Measurements from ENCODE around the gene GART. TPM values are rescaled to one million over a fixed set of nuclear protein-coding genes. Genes with fewer than 3 reads are reported as not detected.

The GART gene
- total RNA-seq, 2 experiments from 2014 or later: 104 to 198 TPM

GRCh38 chr21:33458861-33459260 lies 83.1 kb downstream of the GART start:
- Histone ChIP-seq H3K4me2 (ENCODE audit: low read length) (no peak overlapping the region), H4K20me1 (ENCODE audit: insufficient read depth, low read length) (no peaks in the 10 kb centered on the region), H3K9me2 (ENCODE audit: insufficient read depth, low read length) (no peaks in the 10 kb centered on the region), H3K4me3 (ENCODE audit: low read depth, low read length, poor library complexity, severe bottlenecking) (no peak overlapping the region), H2AFZ (ENCODE audit: low read length) (no peak overlapping the region), H3K36me3 (ENCODE audit: insufficient read depth, low read length) (peaks cover 35% of the 10 kb centered on the region), H3K9me3 (ENCODE audit: low read length) (no peaks in the 10 kb centered on the region), H3K79me2 (ENCODE audit: insufficient read depth, low read depth, low read length) (no peaks in the 10 kb centered on the region), H3K27ac (ENCODE audit: low read depth, low read length, poor library complexity, severe bottlenecking) (no peak overlapping the region), H3K4me1 (ENCODE audit: insufficient read depth, low read length, poor library complexity, severe bottlenecking) (no peaks in the 10 kb centered on the region)
- TF ChIP-seq EZH2phosphoT487 (IDR thresholded peaks at IDR 0.05; ENCODE audit: borderline replicate concordance, low read depth, low read length): no peak
- TF ChIP-seq, protein P1, sequence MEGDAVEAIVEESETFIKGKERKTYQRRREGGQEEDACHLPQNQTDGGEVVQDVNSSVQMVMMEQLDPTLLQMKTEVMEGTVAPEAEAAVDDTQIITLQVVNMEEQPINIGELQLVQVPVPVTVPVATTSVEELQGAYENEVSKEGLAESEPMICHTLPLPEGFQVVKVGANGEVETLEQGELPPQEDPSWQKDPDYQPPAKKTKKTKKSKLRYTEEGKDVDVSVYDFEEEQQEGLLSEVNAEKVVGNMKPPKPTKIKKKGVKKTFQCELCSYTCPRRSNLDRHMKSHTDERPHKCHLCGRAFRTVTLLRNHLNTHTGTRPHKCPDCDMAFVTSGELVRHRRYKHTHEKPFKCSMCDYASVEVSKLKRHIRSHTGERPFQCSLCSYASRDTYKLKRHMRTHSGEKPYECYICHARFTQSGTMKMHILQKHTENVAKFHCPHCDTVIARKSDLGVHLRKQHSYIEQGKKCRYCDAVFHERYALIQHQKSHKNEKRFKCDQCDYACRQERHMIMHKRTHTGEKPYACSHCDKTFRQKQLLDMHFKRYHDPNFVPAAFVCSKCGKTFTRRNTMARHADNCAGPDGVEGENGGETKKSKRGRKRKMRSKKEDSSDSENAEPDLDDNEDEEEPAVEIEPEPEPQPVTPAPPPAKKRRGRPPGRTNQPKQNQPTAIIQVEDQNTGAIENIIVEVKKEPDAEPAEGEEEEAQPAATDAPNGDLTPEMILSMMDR (conservative IDR thresholded peaks at IDR 0.05; ENCODE audit: low read length): no peak
- ChIA-PET POLR2A (interaction anchor here (0.6 to 1.1 kb wide), 3 partner anchors 9 to 684 kb away, joined by 3 to 4 read pairs (median 3); no protein-coding TSS in a partner anchor), CTCF (ENCODE audit: unreplicated experiment) (interaction anchor here (1.1 kb wide), 1 partner anchor 12 kb away, joined by 3 read pairs; no protein-coding TSS in a partner anchor)
- BruUV-seq (replicated peaks): no TSS peak
- DNase-seq (ENCODE audit: low spot score): no peak
- intact Hi-C loops (cut with micrococcal nuclease; ENCODE audit: unreplicated experiment): no loop called here

GRCh38 chr21:33455686-33456446 lies 86.1 kb downstream of the GART start:
- TF ChIP-seq, protein P1 (conservative IDR thresholded peaks at IDR 0.05; ENCODE audit: low read length): no peak
- TF ChIP-seq EZH2phosphoT487 (IDR thresholded peaks at IDR 0.05; ENCODE audit: borderline replicate concordance, low read depth, low read length): no peak
- Histone ChIP-seq H3K27ac (ENCODE audit: low read depth, low read length, poor library complexity, severe bottlenecking) (no peak overlapping the region), H3K4me1 (ENCODE audit: insufficient read depth, low read length, poor library complexity, severe bottlenecking) (no peaks in the 10 kb centered on the region), H4K20me1 (ENCODE audit: insufficient read depth, low read length) (no peaks in the 10 kb centered on the region), H3K79me2 (ENCODE audit: insufficient read depth, low read depth, low read length) (no peaks in the 10 kb centered on the region), H3K4me3 (ENCODE audit: low read depth, low read length, poor library complexity, severe bottlenecking) (no peak overlapping the region), H3K9me3 (ENCODE audit: low read length) (no peaks in the 10 kb centered on the region), H3K9me2 (ENCODE audit: insufficient read depth, low read length) (no peaks in the 10 kb centered on the region), H2AFZ (ENCODE audit: low read length) (no peak overlapping the region), H3K4me2 (ENCODE audit: low read length) (no peak overlapping the region), H3K36me3 (ENCODE audit: insufficient read depth, low read length) (peaks cover 31% of the 10 kb centered on the region)
- CTCF ChIA-PET (ENCODE audit: unreplicated experiment): no interaction called here
- POLR2A ChIA-PET: interaction anchor here (0.6 to 1.9 kb wide), 5 partner anchors 9 to 859 kb away, joined by 3 to 4 read pairs (median 3); no protein-coding TSS in a partner anchor
- no TSS peak for BruUV-seq (replicated peaks)
- DNase-seq (ENCODE audit: low spot score): no peak
- intact Hi-C loops (cut with micrococcal nuclease; ENCODE audit: unreplicated experiment): no loop called here

Other genes starting within 250 kb of the GART start
- 17.0 and 18.1 TPM in 2 replicates for gene IFNAR1, start 217.1 kb downstream of the GART start, total RNA-seq (2014; rRNA removed; shearing (Covaris generic))
- gene IFNAR1, start 217.1 kb downstream of the GART start, total RNA-seq (2022): 60.8 and 65.2 TPM in 2 replicates
- 61.0 and 86.9 TPM in 2 replicates for gene IFNGR2, start 138.7 kb downstream of the GART start, total RNA-seq (2014; rRNA removed; shearing (Covaris generic))
- 70.2 and 83.5 TPM in 2 replicates for gene IFNGR2, start 138.7 kb downstream of the GART start, total RNA-seq (2022)
- gene TMEM50B, start 62.1 kb downstream of the GART start, total RNA-seq (2014; rRNA removed; shearing (Covaris generic)): 18.9 and 30.3 TPM in 2 replicates
- gene TMEM50B, start 62.1 kb downstream of the GART start, total RNA-seq (2022): 24.4 and 25.0 TPM in 2 replicates
- 0.44 and 1.3 TPM in 2 replicates for gene DNAJC28, start 50.4 kb downstream of the GART start, total RNA-seq (2014; rRNA removed; shearing (Covaris generic))
- 0.95 and 1.1 TPM in 2 replicates for gene DNAJC28, start 50.4 kb downstream of the GART start, total RNA-seq (2022)
- 243 and 335 TPM in 2 replicates for gene SON, start 921 bp upstream of the GART start, total RNA-seq (2014; rRNA removed; shearing (Covaris generic))
- 337 and 352 TPM in 2 replicates for gene SON, start 921 bp upstream of the GART start, total RNA-seq (2022)
- gene DONSON, start 46.6 kb upstream of the GART start, total RNA-seq (2014; rRNA removed; shearing (Covaris generic)): 35.8 and 48.4 TPM in 2 replicates
- gene DONSON, start 46.6 kb upstream of the GART start, total RNA-seq (2022): 41.3 and 53.4 TPM in 2 replicates
- gene CRYZL1, start 99.6 kb upstream of the GART start, total RNA-seq (2014; rRNA removed; shearing (Covaris generic)): 19.8 and 26.4 TPM in 2 replicates
- 37.9 and 40.0 TPM in 2 replicates for gene CRYZL1, start 99.6 kb upstream of the GART start, total RNA-seq (2022)
- 0.60 and 5.4 TPM in 2 replicates for gene ITSN1, start 100.4 kb upstream of the GART start, total RNA-seq (2014; rRNA removed; shearing (Covaris generic))
- 4.8 and 5.9 TPM in 2 replicates for gene ITSN1, start 100.4 kb upstream of the GART start, total RNA-seq (2022)

All from OCI-LY7 (cell line).